A673 (cell line): Measurements from ENCODE around the gene NPLOC4. TPM values are rescaled to one million over a fixed set of nuclear protein-coding genes. Genes with fewer than 3 reads are reported as not detected.

Source experiments
- BruUV-seq: library from RNA; stranded (reverse); fragments of 400-500 nt; replicated peaks from 2 replicates; lab custom pipeline; 2021; lab: Mats Ljungman, UMichigan
- CTCF ChIA-PET: fragments of 300-600 bp; sonication (Branson Sonifier 250); formaldehyde crosslinking; loops from one replicate; lab custom pipeline; 2022; ENCODE audit warnings: antibody characterized with exemption; lab: Charles Lee
- POLR2A ChIA-PET: fragments of 300-600 bp; sonication (Branson Sonifier 250); formaldehyde crosslinking; loops from one replicate; lab custom pipeline; 2022; ENCODE audit warnings: antibody characterized with exemption; ENCODE audit not compliant: low non-redundant PET; lab: Charles Lee
- DNase-seq: peaks from one replicate; pipeline ENCODE4 v3.0.0-alpha.2; 2015; ENCODE audit warnings: low spot score
- H3K27ac ChIP-seq: fragments of 200-600 bp; sonication (generic); 2 replicates; pipeline ENCODE4 v1.5.1; 2016; ENCODE audit warnings: mixed run types, low read depth, mild to moderate bottlenecking, mixed read lengths, antibody characterized with exemption, low read length; ENCODE audit not compliant: poor library complexity, severe bottlenecking
- H3K27me3 ChIP-seq: fragments of 200-600 bp; sonication (generic); replicated peaks from 2 replicates; pipeline ENCODE4 v1.6.1; 2017; ENCODE audit warnings: mixed run types, low read depth, mild to moderate bottlenecking, mixed read lengths, antibody characterized with exemption, low read length; ENCODE audit not compliant: insufficient read depth, poor library complexity
- H3K36me3 ChIP-seq: fragments of 200-600 bp; sonication (generic); 2 replicates; pipeline ENCODE4 v1.6.1; 2016; ENCODE audit warnings: mixed run types, mild to moderate bottlenecking, mixed read lengths, antibody characterized with exemption, low read length; ENCODE audit not compliant: insufficient read depth, poor library complexity, severe bottlenecking
- H3K4me1 ChIP-seq: fragments of 200-600 bp; sonication (generic); 2 replicates; pipeline ENCODE4 v1.6.1; 2017; ENCODE audit warnings: mixed run types, mild to moderate bottlenecking, mixed read lengths, antibody characterized with exemption, low read length; ENCODE audit not compliant: insufficient read depth, poor library complexity, severe bottlenecking
- H3K4me3 ChIP-seq: fragments of 200-600 bp; sonication (generic); 2 replicates; pipeline ENCODE4 v1.5.1; 2016; ENCODE audit warnings: low read depth, mixed run types, mild to moderate bottlenecking, mixed read lengths, low read length; ENCODE audit not compliant: poor library complexity, severe bottlenecking
- H3K9me3 ChIP-seq: fragments of 200-600 bp; sonication (generic); 2 replicates; pipeline ENCODE4 v1.6.1; 2016; ENCODE audit warnings: mixed run types, low read depth, mild to moderate bottlenecking, mixed read lengths, antibody characterized with exemption, low read length; ENCODE audit not compliant: poor library complexity, severe bottlenecking
- EZH2 ChIP-seq: fragments of 200-600 bp; sonication (generic); IDR thresholded peaks from 2 replicates; pipeline ENCODE4 v1.6.1; 2017; ENCODE audit warnings: borderline replicate concordance, low read depth, mild to moderate bottlenecking, mixed read lengths, antibody characterized with exemption, low read length; ENCODE audit not compliant: poor library complexity, severe bottlenecking
- intact Hi-C: fragments of 100-400 bp; cut with micrococcal nuclease; formaldehyde crosslinking; loops from one replicate; pipeline ENCODE4 v1.10.0; 2022; ENCODE audit not compliant: unreplicated experiment
- total RNA-seq: library from RNA; stranded (reverse); gene quantifications from 2 replicates; pipeline ENCODE4 v1.2.3, GENCODE V29; 2021
- TF ChIP-seq, protein P1 (sequence below): fragments of 300-800, 200-600 bp; sonication (generic); conservative IDR thresholded peaks from 2 replicates; pipeline ENCODE4 v1.5.1; 2017; ENCODE audit warnings: low read depth, mild to moderate bottlenecking, antibody characterized with exemption, low read length, moderate library complexity, mixed read lengths

NPLOC4 gene
- total RNA-seq, 1 experiment from 2014 or later, result 195 TPM

- Histone ChIP-seq H3K36me3 (no peaks in the 10 kb centered on the region), H3K4me1 (no peaks in the 10 kb centered on the region), H3K27me3 (no peaks in the 10 kb centered on the region), H3K4me3 (no peak overlapping the region), H3K27ac (no peak overlapping the region), H3K9me3 (no peaks in the 10 kb centered on the region)
- POLR2A ChIA-PET, result no interaction called here
- no TSS peak for BruUV-seq
- intact Hi-C loops, result no loop called here
- CTCF ChIA-PET, result no interaction called here
- no peak for TF ChIP-seq EZH2
- TF ChIP-seq, protein P1, sequence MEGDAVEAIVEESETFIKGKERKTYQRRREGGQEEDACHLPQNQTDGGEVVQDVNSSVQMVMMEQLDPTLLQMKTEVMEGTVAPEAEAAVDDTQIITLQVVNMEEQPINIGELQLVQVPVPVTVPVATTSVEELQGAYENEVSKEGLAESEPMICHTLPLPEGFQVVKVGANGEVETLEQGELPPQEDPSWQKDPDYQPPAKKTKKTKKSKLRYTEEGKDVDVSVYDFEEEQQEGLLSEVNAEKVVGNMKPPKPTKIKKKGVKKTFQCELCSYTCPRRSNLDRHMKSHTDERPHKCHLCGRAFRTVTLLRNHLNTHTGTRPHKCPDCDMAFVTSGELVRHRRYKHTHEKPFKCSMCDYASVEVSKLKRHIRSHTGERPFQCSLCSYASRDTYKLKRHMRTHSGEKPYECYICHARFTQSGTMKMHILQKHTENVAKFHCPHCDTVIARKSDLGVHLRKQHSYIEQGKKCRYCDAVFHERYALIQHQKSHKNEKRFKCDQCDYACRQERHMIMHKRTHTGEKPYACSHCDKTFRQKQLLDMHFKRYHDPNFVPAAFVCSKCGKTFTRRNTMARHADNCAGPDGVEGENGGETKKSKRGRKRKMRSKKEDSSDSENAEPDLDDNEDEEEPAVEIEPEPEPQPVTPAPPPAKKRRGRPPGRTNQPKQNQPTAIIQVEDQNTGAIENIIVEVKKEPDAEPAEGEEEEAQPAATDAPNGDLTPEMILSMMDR, result no peak
- DNase-seq, result no peak
These were observed 22.1 kb upstream of the NPLOC4 start for GRCh38 chr17:81659038-81659437.

DNA sequence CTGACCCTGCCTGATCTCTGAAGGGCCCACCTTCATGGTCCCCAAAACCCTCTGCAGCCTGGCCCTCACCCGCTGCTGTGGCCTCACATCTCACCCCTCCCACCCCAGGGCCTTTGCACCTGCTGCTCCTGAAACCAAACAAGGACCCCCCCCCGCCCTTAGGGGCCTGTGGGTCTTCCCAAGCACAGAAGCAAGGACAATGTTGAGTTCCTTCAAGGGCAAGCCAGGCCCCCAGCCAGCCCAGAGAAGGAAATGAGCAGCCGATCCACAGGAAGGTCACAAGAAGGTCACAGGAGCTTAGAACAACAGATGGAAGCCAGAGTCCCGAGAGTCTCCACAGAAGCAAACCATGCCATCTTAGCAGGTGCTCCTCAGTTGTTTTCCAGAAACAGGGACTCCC is 19.9 kb upstream of the NPLOC4 start:
- Histone ChIP-seq H3K4me3 (no peak overlapping the region), H3K4me1 (no peaks in the 10 kb centered on the region), H3K9me3 (no peaks in the 10 kb centered on the region), H3K36me3 (no peaks in the 10 kb centered on the region), H3K27me3 (no peaks in the 10 kb centered on the region), H3K27ac (no peak overlapping the region)
- ChIA-PET CTCF (interaction anchor here (0.6 kb wide), 1 partner anchor 381 kb away, joined by 3 read pairs; the partner anchor contains the start of gene DCXR), POLR2A (no interaction called here)
- intact Hi-C loops, result no loop called here
- TF ChIP-seq, protein P1, result no peak
- no peak for TF ChIP-seq EZH2
- DNase-seq, result no peak
- no TSS peak for BruUV-seq

DNA sequence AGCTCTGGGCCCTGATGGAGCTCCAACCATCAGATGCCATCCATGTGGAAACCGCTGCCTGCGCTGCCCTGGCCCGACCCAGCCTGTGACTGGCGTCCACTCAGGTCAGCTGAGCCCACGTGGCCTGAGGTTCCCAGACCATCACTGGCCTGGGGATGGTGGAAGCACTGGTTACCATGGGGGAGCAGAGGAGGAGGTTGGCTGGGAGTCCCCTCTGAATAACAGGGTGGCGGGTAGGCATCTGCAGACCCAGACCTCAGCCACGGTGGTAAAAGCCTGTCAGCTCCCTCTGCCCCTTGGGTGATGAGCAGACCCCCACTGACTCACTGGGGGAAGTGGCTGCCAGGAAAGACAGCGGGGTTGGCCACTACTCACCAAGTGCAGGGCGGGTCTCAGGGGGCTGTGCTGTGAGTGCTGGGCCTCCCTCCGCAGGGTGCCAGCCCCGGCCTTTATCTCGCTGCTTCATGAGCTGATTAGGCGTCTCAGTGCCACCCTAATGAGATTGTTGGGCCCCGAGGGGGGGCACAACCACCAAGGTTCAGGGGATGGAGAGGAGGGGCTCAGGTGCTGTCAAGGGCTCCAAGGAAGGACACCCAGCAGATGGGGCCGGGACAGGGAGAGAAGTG is 19.3 kb upstream of the NPLOC4 start, which contains the start of gene PDE6G:
PDE6G (minus strand) TSS at position 425 of the 626 bp plus-strand sequence. CDS start 3,237 bp downstream, outside the sequence.
- no TSS peak for BruUV-seq
- TF ChIP-seq EZH2, result no peak
- TF ChIP-seq, protein P1, result no peak
- intact Hi-C loops, result no loop called here
- CTCF ChIA-PET, result interaction anchor here (0.6 to 1.2 kb wide), 2 partner anchors 11 to 381 kb away, joined by 3 read pairs; partner anchors contain the start of gene DCXR
- POLR2A ChIA-PET, result no interaction called here
- no peak for DNase-seq
- H3K4me3 ChIP-seq, result no peak within 1 kb of the TSS
- no peaks in the 10 kb centered on the region for H3K36me3 ChIP-seq
- no peaks in the 10 kb centered on the region for H3K9me3 ChIP-seq
- H3K27ac ChIP-seq, result no peak within 1 kb of the TSS
- H3K27me3 ChIP-seq, result no peaks in the 10 kb centered on the region
- H3K4me1 ChIP-seq, result no peaks in the 10 kb centered on the region
